ENCODE measurements around the gene GRWD1. TPM values are rescaled to one million over a fixed set of nuclear protein-coding genes. Genes with fewer than 3 reads are reported as not detected.
"Not testable (repeated sequence)": the region's sequence is repeated elsewhere in the genome, so short reads cannot be mapped to it uniquely, and the experiment has no call there.

Gene GRWD1
- total RNA-seq, 1 experiment from 2014 or later, result 97.8 TPM

GRCh38 chr19:48487948-48488347 lies 42.2 kb downstream of the GRWD1 start:
- Histone ChIP-seq H3K4me3 (ENCODE audit: insufficient read depth, low read depth, low read length) (no peak overlapping the region), H3K36me3 (replicated peaks; ENCODE audit: control insufficient read depth, insufficient read depth, low read length) (no peaks in the 10 kb centered on the region; the same call in 1 of the 2 replicates), H3K27me3 (ENCODE audit: control insufficient read depth, insufficient read depth, low read length) (peaks cover 13% of the 10 kb centered on the region)
- no peak for DNase-seq

- not testable (repeated sequence) for DNase-seq; H3K36me3 ChIP-seq (replicated peaks; ENCODE audit: control insufficient read depth, insufficient read depth, low read length); H3K4me3 ChIP-seq (ENCODE audit: insufficient read depth, low read depth, low read length)
- peaks cover 13% of the 10 kb centered on the region for H3K27me3 ChIP-seq (ENCODE audit: control insufficient read depth, insufficient read depth, low read length)
These were observed 42.7 kb downstream of the GRWD1 start for GRCh38 chr19:48488478-48488877.

GRCh38 chr19:48489608-48490216 lies 43.9 kb downstream of the GRWD1 start:
- peak; percentile 96 for DNase-seq
- Histone ChIP-seq H3K36me3 (replicated peaks; ENCODE audit: control insufficient read depth, insufficient read depth, low read length) (no peaks in the 10 kb centered on the region; the same call in 1 of the 2 replicates), H3K4me3 (ENCODE audit: insufficient read depth, low read depth, low read length) (no peak overlapping the region), H3K27me3 (ENCODE audit: control insufficient read depth, insufficient read depth, low read length) (peaks cover 20% of the 10 kb centered on the region)

- Histone ChIP-seq H3K27me3 (ENCODE audit: control insufficient read depth, insufficient read depth, low read length) (peaks cover 26% of the 10 kb centered on the region), H3K4me3 (ENCODE audit: insufficient read depth, low read depth, low read length) (peak overlapping the region; percentile 53), H3K36me3 (replicated peaks; ENCODE audit: control insufficient read depth, insufficient read depth, low read length) (no peaks in the 10 kb centered on the region; the same call in 1 of the 2 replicates)
- peak; percentile 99 for DNase-seq
These were observed 45.4 kb downstream of the GRWD1 start for GRCh38 chr19:48490981-48491792.

GRCh38 chr19:48491793-48492123 lies 46.0 kb downstream of the GRWD1 start:
- peaks cover 26% of the 10 kb centered on the region for H3K27me3 ChIP-seq (ENCODE audit: control insufficient read depth, insufficient read depth, low read length)
- H3K4me3 ChIP-seq (ENCODE audit: insufficient read depth, low read depth, low read length), result peak overlapping the region; percentile 53
- peak; percentile 94 for DNase-seq
- H3K36me3 ChIP-seq (replicated peaks; ENCODE audit: control insufficient read depth, insufficient read depth, low read length), result no peaks in the 10 kb centered on the region; the same call in 1 of the 2 replicates

GRCh38 chr19:48492925-48493717 lies 47.3 kb downstream of the GRWD1 start:
- H3K36me3 ChIP-seq (replicated peaks; ENCODE audit: control insufficient read depth, insufficient read depth, low read length), result no peaks in the 10 kb centered on the region; the same call in 1 of the 2 replicates
- peaks cover 29% of the 10 kb centered on the region for H3K27me3 ChIP-seq (ENCODE audit: control insufficient read depth, insufficient read depth, low read length)
- H3K4me3 ChIP-seq (ENCODE audit: insufficient read depth, low read depth, low read length), result peak overlapping the region; percentile 69
- DNase-seq, result peak; percentile 100

GRCh38 chr19:48493718-48494401 lies 48.1 kb downstream of the GRWD1 start:
- Histone ChIP-seq H3K36me3 (replicated peaks; ENCODE audit: control insufficient read depth, insufficient read depth, low read length) (no peaks in the 10 kb centered on the region; the same call in 1 of the 2 replicates), H3K27me3 (ENCODE audit: control insufficient read depth, insufficient read depth, low read length) (peaks cover 29% of the 10 kb centered on the region), H3K4me3 (ENCODE audit: insufficient read depth, low read depth, low read length) (peak overlapping the region; percentile 69)
- DNase-seq, result peak; percentile 51

- DNase-seq, result no peak
- Histone ChIP-seq H3K36me3 (replicated peaks; ENCODE audit: control insufficient read depth, insufficient read depth, low read length) (no peaks in the 10 kb centered on the region), H3K4me3 (ENCODE audit: insufficient read depth, low read depth, low read length) (no peak overlapping the region), H3K27me3 (ENCODE audit: control insufficient read depth, insufficient read depth, low read length) (peaks cover 22% of the 10 kb centered on the region)
These were observed 49.6 kb downstream of the GRWD1 start for GRCh38 chr19:48495396-48495795.

GRCh38 chr19:48496959-48497727 lies 51.4 kb downstream of the GRWD1 start:
- DNase-seq, result no peak
- H3K27me3 ChIP-seq (ENCODE audit: control insufficient read depth, insufficient read depth, low read length), result peaks cover 21% of the 10 kb centered on the region
- no peaks in the 10 kb centered on the region for H3K36me3 ChIP-seq (replicated peaks; ENCODE audit: control insufficient read depth, insufficient read depth, low read length)
- no peak overlapping the region for H3K4me3 ChIP-seq (ENCODE audit: insufficient read depth, low read depth, low read length)

GRCh38 chr19:48497728-48498594 lies 52.2 kb downstream of the GRWD1 start:
- H3K36me3 ChIP-seq (replicated peaks; ENCODE audit: control insufficient read depth, insufficient read depth, low read length), result no peaks in the 10 kb centered on the region
- no peak overlapping the region for H3K4me3 ChIP-seq (ENCODE audit: insufficient read depth, low read depth, low read length)
- DNase-seq, result peak; percentile 48
- H3K27me3 ChIP-seq (ENCODE audit: control insufficient read depth, insufficient read depth, low read length), result peaks cover 21% of the 10 kb centered on the region

GRCh38 chr19:48498595-48499311 lies 53.0 kb downstream of the GRWD1 start:
- Histone ChIP-seq H3K36me3 (replicated peaks; ENCODE audit: control insufficient read depth, insufficient read depth, low read length) (no peaks in the 10 kb centered on the region), H3K4me3 (ENCODE audit: insufficient read depth, low read depth, low read length) (no peak overlapping the region), H3K27me3 (ENCODE audit: control insufficient read depth, insufficient read depth, low read length) (peaks cover 21% of the 10 kb centered on the region)
- peak; percentile 46 for DNase-seq

- Histone ChIP-seq H3K36me3 (replicated peaks; ENCODE audit: control insufficient read depth, insufficient read depth, low read length) (no peaks in the 10 kb centered on the region), H3K27me3 (ENCODE audit: control insufficient read depth, insufficient read depth, low read length) (peaks cover 15% of the 10 kb centered on the region), H3K4me3 (ENCODE audit: insufficient read depth, low read depth, low read length) (no peak overlapping the region)
- peak; percentile 47 for DNase-seq
These were observed 53.7 kb downstream of the GRWD1 start for GRCh38 chr19:48499316-48500090.
